Measurements from ENCODE around the gene NRDE2.
A peak's percentile ranks its signal among the peaks of the same experiment; 100 is the strongest.

The NRDE2 gene, protein sequence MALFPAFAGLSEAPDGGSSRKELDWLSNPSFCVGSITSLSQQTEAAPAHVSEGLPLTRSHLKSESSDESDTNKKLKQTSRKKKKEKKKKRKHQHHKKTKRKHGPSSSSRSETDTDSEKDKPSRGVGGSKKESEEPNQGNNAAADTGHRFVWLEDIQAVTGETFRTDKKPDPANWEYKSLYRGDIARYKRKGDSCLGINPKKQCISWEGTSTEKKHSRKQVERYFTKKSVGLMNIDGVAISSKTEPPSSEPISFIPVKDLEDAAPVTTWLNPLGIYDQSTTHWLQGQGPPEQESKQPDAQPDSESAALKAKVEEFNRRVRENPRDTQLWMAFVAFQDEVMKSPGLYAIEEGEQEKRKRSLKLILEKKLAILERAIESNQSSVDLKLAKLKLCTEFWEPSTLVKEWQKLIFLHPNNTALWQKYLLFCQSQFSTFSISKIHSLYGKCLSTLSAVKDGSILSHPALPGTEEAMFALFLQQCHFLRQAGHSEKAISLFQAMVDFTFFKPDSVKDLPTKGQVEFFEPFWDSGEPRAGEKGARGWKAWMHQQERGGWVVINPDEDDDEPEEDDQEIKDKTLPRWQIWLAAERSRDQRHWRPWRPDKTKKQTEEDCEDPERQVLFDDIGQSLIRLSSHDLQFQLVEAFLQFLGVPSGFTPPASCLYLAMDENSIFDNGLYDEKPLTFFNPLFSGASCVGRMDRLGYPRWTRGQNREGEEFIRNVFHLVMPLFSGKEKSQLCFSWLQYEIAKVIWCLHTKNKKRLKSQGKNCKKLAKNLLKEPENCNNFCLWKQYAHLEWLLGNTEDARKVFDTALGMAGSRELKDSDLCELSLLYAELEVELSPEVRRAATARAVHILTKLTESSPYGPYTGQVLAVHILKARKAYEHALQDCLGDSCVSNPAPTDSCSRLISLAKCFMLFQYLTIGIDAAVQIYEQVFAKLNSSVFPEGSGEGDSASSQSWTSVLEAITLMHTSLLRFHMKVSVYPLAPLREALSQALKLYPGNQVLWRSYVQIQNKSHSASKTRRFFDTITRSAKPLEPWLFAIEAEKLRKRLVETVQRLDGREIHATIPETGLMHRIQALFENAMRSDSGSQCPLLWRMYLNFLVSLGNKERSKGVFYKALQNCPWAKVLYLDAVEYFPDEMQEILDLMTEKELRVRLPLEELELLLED

DNA sequence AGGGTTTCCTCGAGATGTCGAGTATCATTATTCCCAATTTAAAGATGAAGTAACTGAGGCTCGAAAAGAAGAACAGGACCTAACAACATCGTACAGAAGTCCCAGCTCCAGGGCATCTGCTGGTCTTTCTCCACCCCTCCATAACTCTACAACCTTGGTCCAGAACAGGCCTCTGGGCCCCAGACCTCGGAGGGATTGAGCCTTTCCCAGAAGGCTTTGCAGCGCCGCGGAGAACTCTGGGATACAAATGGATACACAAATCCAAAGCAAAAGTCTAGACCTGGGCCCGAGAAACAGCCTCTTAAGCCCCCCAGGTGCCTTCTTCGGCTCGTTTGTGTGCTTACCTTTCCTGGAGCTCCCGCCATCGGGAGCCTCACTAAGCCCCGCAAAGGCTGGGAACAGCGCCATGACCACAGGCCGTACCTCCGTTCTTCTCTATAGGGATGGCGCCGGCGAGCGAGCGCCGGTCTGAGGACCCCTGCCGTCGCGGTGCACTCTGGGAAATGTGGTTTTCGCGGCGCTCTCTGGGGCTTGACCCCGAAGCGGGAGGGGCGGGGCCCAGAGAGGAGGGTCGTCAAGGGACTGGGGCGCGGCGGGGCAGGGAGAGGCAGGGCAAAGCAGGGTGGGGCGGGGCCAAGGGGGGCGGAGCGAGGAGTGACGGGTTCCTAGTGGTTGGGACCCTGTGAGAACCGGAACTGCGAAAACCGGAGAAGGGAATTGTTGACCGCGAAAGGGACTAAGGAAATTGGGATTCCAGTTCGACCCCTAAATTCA is at the start of gene NRDE2:
NRDE2 (minus strand) TSS at position 445 of the 774 bp plus-strand sequence; CDS start at position 408, 37 bp downstream.
- DNase-seq (ENCODE audit: low read depth in 4 of 4, low spot score in 1 of 4) = peak; percentile 93 to 99 (median 98)

DNA sequence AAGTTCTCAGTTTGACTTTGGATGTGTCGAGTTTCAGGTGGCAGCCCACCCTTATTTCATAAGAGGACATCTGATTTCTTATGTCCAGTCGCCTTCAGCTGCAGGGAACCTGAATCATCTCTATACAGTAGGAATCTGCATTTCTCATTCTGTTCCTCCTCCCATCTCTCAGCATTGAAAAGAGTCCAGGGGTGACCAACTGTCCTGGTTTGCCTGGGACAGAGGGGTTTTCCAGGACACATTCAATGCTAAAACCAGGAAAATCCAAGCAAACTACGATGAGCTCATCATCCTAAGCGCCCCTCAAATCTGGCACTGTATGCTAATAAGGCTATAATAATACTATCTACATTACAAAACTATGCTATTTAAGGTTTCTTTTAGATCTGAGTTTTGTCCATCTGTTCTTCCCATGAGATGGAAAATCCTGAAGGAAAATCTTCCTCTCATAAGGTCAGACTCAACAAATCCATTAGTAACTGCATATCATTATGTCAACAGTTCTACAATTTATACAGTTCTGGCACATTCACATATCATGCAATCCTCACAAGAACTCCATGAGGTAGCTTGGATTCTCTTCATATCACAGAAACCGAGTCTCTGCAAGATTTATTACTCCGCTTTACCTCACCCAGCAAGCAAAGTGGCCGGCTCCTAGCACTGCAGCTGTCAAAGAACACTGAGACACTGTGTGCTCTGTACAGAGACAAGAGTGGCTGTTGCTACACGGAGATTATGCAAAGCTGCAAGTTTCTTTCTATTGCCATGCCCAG is 49.5 kb upstream of the NRDE2 start:
- no peak for DNase-seq (ENCODE audit: low read depth in 4 of 4, low spot score in 1 of 4)

DNA sequence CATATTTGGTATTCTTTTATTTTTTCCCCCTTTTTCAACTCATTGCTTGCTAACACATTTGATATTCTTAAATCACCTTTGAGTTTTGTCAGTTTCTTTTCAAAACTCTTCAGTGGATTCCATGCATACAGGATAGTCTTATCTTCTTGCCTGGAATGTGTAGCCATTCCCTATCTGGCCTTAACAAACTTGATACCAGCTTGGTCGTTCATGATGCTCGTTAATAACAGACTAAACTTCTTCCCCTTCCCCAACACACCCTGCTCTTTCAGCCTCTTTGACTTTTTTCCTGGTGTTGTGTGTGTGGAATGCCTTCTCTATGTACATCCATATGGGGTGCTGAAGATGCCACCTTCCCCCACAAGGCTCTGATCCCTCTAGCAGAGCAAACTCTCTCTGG is 47.4 kb upstream of the NRDE2 start:
- no peak for DNase-seq (ENCODE audit: low read depth in 4 of 4, low spot score in 1 of 4)

DNA sequence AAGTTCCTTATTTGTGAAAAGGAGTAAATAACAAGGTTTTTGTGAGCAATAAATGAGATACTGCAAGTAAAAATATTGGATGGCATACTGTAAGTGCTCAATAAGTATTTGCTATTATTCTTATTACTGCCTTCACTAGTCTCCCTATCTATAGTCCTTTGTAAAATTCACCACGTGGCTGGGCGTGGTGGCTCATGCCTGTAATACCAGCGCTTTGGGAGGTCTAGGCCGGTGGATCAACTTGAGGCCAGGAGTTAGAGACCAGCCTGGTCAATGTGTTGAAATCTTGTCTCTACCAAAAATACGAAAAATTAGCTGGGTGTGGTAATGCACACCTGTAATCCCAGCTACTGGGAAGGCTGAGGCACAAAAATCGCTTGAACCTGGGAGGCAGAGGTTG is 46.5 kb upstream of the NRDE2 start:
- DNase-seq (ENCODE audit: low read depth in 4 of 4, low spot score in 1 of 4) = no peak

DNA sequence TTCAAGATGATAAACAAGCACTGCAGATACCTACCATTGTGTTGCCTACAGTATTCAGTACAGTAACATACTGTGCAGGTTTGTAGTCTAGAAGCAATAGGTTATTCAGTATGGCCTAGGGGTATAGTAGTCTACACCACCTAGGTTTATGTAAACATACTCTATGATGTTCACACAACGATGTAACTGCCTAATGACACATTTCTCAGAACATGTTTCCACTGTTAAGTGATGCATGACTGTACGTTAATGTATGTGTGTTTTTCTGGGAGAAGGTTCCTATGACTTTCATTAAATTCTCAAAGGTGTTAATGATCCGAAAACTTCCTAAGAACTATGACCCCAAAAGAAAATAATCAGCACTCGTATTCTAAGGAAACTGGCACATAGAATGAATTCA is 44.2 kb upstream of the NRDE2 start:
- no peak for DNase-seq (ENCODE audit: low read depth in 4 of 4, low spot score in 1 of 4)

DNA sequence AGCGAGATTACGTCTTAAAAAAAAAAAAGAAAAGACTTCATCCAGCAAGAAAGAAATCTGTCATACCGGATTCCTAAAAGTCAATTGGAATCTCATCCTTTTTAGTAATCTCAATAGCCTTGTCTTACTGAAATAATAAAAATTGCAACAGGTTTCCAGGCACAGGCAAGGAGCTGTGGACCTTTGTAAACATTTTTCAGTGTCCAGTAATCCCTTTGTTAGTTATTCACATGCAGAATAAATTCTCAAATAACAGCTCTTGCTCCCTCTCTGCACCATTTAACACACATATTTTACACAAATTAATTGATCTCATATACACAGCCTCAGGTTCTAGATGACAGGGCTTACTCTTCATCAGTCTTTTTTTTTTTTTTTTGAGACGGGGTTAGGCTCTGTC is 43.1 kb upstream of the NRDE2 start:
- no peak for DNase-seq (ENCODE audit: low read depth in 4 of 4, low spot score in 1 of 4)

DNA sequence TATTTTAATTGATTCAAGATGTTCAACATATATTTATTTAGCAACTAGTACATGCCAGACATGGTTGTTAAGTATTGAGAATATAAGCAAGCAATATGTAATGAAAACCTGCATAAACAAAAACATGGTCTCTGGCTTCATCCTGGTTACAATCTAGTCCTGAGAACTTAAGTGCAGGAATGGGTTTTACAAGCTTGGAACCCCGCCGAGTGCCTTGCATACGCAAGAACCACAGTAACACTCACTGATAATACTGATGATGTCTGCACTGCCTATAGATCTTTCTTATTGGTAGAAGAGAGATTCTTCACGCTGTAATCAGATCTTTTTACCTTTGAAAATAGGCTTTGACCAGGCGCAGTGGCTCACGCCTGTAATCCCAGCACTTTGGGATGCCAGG is 42.1 kb upstream of the NRDE2 start:
- DNase-seq (ENCODE audit: low read depth in 4 of 4, low spot score in 1 of 4) = no peak

DNA sequence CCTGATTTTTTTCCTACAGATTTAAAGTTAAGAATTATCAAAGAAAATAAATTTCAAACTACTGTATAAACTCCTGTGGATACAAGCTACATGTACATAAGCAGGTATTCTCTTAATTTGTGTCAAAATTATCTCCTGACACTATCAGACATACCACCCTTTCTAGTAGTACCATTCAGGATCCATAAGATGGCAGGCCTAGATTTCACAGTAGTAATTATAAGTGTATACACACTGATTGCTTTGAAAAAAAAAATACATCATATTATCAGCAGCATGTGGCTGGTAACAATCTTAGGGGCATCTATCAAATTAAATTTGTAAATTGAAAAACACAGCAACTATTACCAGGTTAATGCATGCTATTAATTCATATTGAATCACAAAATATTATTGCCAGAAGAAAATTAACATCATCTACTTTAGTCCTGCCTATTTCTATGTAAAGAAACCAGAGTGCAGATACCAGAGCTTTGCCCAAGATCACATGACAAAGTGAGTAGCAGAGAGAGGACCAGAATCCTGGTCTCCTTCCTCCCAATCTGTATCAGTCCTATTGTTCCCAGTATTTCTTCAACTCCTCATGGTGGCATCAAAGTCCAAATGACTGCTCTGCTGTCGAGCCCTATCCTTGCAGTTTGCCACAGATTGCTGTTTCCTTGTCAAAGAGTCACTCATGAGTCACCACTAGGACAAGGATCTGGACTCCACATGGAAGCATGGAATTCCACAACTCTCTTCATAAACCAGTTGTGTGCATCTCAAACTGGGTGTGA is 37.4 kb upstream of the NRDE2 start:
- no peak for DNase-seq (ENCODE audit: low read depth in 4 of 4, low spot score in 1 of 4)

DNA sequence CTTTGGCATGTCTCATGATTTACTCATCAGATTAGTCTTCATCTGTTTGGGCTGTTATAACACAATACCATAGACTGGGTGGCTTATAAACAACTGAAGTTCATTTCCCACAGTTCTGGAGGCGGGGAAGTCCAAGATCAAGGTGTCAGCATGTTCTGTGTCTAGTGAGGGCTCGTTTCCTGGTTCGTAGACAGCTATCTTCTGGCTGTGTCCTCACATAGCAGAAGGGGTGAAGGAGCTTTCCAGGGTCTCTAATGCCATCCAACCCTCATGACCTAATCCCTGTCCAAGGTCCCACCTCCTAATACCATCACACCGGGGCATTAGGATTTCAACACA is 30.8 kb upstream of the NRDE2 start:
- DNase-seq (ENCODE audit: low read depth in 4 of 4, low spot score in 1 of 4) = no peak

DNA sequence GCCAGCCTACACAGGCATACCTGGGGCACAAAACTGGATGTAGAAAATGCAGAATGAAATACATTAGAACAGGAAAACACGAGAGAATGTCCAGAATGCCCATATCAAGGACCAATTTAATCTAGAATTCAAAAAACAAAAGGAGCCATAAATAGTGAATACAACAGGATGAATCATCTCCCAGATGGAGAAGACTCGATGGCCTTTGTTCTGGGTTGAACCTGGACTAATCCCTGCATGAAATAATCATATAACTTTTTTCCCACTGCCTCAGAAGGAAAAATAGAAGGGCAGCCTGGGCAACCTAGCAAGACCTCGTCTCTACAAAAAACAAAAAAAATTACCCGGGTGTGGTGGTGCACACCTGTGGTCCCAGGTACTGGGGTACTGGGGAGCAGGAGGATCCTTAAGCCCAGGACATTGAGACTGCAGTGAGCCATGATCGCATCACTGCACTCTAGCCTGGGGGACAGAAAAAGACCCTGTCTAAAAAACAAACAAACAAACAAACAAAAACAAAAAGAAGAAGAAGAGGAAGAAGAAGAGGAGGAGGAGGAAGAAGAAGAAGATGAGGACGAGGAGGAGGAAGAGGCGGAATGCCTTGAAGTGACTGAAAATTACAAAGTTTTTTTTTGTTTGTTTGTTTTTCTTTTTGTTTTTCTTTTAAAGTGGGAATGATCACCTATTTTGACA is 30.3 kb upstream of the NRDE2 start:
- no peak for DNase-seq (ENCODE audit: low read depth in 4 of 4, low spot score in 1 of 4)

DNA sequence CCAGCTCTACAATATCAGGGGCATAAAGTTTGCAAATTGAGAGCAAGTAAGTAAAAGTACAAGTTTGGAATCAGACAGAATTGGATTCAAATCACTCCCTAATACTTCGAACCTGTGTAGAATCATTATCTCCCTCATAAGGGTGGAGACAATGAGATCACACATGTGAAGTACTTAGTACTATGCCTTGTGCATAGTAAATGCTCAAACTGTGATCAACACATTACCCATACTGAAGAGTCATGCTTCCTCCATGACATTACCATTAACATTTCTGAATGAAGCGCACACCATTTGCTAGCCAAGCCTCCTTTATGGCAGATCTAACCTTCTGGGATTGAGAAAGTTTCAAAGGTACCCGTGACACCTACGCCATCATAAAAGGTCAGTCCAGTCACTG is 26.6 kb upstream of the NRDE2 start:
- no peak for DNase-seq (ENCODE audit: low read depth in 4 of 4, low spot score in 1 of 4)

DNA sequence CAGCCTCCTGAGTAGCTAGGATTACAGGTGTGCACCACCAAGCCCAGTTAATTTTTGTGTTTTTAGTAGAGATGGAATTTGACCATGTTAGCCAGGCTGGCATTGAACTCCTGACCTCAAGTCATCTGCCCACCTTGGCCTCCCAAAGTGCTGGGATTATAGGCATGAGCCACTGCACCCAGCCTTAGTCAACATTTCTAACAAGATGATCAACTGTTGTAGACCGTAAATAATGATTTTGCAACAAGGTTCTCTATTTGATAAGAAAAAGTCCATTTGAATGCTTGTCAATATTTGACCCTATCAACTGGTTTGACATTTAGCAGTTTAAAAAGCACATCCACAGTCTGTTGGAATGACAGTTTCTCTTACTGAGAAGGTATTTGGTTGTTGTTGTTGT is 25.2 kb upstream of the NRDE2 start:
- DNase-seq (ENCODE audit: low read depth in 4 of 4, low spot score in 1 of 4) = no peak

DNA sequence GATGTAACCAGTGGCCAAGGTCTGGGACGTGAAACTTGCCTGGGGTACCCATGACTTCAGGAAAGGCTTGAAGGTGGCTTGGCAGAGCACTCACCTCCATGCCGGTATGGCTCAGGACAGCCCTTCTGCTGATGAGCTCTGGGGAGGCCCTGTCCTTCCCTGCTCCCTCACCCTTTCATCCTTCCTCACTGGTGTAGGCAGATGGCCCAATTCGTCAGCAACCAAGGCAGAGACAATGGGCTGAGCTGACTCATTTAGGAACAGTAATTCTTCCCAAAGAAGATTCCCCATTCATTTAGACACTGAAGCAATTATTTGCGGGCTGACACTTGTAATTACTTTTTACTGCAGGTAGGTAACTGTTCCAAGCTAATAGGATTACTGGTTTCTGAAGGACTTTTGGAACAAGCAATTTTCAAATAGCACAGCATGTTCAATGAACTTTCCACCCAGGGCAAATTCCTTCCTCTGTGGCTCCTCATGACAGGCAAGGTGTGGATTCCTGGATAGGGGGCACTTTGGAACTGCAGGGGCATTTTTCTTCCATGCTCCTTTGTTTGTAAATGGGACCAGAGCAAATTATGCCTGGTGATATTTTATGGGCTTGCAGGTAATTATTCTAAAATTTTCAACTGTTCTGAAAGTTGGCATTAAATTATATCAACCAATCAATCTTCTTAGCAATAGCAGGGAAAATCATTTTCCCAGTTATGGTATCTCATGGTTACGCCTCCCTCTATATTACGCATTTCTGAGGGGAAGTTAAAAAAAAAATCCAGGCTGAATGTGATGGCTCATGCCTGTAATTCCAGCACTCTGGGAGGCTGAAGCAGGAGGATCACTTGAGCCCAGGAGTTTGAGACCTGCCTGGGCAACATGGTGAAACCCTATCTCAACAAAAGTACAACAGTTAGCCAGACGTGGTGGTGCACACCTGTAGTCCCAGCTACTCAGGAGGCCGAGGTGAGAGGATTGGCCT is 24.1 kb upstream of the NRDE2 start:
- DNase-seq (ENCODE audit: low read depth in 4 of 4, low spot score in 1 of 4) = no peak

DNA sequence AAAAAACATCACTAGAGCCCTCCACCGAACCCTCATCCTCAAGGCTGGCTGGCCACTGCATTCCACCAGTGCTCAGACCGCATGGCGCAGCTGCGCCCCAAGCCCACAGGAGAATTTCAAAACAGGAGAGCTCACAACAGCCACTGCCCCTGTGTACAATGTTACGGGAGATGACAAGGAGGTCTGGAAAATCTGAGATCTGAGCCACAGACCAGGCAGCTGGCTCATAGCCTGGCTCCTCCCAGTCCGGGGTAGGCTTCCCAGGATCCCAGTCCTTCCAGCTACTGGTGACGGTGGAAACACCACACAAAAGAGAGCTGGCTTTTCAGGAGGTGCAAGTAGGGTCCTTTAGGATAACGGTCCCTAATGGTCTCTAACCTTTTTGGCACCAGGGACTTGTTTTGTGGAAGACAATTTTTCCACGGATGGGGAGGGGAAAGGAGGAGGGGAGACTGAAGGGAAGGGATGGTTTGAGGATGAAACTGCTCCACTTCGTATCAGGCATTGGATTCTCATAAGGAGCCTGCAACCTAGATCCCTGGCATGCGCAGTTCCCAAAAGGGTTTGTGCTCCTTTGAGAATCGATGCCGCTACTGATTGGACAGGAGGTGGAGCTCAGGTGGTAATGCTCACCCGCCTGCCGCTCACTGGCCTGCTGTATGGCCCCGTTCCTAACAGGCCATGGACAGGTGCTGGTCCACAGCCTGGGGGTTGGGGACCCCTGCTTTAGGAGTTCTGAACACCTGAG is 23.0 kb upstream of the NRDE2 start:
- no peak for DNase-seq (ENCODE audit: low read depth in 4 of 4, low spot score in 1 of 4)

DNA sequence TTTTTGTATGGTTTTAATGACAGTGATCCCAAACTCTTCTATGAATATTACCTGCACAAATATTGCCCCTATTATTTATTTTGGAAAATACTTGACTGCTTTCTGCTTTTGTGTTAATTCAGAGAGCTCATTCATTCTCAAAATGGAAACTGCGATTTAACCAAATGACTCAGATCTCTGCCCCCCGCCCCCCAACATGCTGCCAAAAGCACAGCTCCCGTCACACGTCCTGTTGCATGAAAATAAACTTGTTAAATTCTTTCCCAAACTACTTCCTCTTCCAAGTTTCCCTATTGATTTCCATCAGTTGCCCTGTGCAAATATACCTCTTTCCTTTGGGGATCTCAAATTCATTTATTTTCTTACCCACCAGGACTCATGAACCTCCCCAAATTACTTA is 18.0 kb upstream of the NRDE2 start:
- DNase-seq (ENCODE audit: low read depth in 4 of 4, low spot score in 1 of 4) = no peak

DNA sequence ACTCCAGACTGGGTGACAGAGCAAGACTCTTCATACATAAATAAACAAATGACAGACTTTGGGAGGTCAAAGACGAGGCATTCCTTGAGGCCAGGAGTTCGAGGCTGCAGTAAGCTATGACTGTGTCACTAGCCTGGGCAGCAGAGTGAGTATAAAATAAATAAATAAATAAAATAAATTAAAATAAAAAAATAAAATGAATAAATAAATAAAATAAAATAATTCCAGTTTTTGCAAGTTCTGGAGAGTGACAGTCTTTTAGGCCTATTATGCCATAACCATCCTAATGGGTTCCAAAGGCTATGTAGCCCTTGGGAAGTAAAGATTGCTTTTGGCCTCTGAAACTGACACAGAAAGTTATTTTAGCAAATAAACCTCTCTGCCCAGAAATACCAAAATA is 16.5 kb upstream of the NRDE2 start:
- DNase-seq (ENCODE audit: low read depth in 4 of 4, low spot score in 1 of 4) = no peak

DNA sequence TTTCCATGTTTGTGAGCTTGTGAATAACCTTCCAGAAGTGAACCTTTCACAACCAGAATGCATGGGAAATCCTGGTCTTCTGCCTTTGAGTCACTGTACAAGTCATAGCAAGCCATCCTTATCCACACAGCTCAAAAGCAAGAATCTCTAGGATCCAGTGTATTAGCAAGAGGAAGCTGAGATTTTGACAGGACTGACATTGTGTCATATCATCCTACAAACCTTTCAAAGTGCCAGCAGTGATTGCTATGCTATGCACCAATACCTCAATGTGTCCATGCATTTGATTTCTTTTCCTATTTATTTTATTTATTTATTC is 13.5 kb upstream of the NRDE2 start:
- no peak for DNase-seq (ENCODE audit: low read depth in 4 of 4, low spot score in 1 of 4)

Data from stimulated activated CD4-positive, alpha-beta T cell treated with anti-CD3 and anti-CD28 coated beads, Interleukin-1b, Interleukin-23, amount 100 ng/mL, for 24 hours (primary cell).